A549 treated with AZD2906 at 1 μM for 4 hours (cell line): Measurements from ENCODE around the gene AFP. TPM values are rescaled to one million over a fixed set of nuclear protein-coding genes. Genes with fewer than 3 reads are reported as not detected.

Experiments
- total RNA-seq: library from RNA; stranded (reverse); fragments of 200-300 nt; extraction: Qiagen RNA extraction; gene quantifications from 5 replicates; pipeline ENCODE4 v1.2.3, GENCODE V29; 2022

AFP gene
- total RNA-seq = 1.6 to 5.0 TPM (median 2.0 TPM) in 5 replicates

DNA sequence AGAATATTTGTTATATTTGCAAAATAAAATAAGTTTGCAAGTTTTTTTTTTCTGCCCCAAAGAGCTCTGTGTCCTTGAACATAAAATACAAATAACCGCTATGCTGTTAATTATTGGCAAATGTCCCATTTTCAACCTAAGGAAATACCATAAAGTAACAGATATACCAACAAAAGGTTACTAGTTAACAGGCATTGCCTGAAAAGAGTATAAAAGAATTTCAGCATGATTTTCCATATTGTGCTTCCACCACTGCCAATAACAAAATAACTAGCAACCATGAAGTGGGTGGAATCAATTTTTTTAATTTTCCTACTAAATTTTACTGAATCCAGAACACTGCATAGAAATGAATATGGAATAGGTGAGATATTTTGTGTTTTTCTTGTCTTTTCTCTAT, at the start of gene AFP:
Gene AFP, plus strand, starts transcription at position 238 of the 400 bp plus-strand sequence. Its CDS starts 42 bp downstream, at position 280.

DNA sequence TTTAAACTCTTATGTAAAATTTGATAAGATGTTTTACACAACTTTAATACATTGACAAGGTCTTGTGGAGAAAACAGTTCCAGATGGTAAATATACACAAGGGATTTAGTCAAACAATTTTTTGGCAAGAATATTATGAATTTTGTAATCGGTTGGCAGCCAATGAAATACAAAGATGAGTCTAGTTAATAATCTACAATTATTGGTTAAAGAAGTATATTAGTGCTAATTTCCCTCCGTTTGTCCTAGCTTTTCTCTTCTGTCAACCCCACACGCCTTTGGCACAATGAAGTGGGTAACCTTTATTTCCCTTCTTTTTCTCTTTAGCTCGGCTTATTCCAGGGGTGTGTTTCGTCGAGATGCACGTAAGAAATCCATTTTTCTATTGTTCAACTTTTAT, 32.0 kb upstream of the AFP start, which contains the start of gene ALB:
Gene ALB, plus strand, starts transcription at position 246 of the 400 bp plus-strand sequence. Its CDS starts 41 bp downstream, at position 287.

GRCh38 chr4:73481358-73481757, 45.3 kb downstream of the AFP start, which contains the start of gene AFM:
Gene AFM (plus strand): TSS chr4:73481745. CDS start chr4:73481776, 31 bp downstream.

Other genes starting within 250 kb of the AFP start
- gene ANKRD17, start 177.4 kb upstream of the AFP start, total RNA-seq = 17.1 to 27.0 TPM (median 20.1 TPM) in 5 replicates
- gene ALB, start 31.9 kb upstream of the AFP start, total RNA-seq = 0.16 to 1.7 TPM (median 1.5 TPM) in 3 of 5 replicates, not detected in the others
- not detected in 5 replicates for gene AFM, start 45.5 kb downstream of the AFP start, total RNA-seq
- 0.66 to 0.88 TPM (median 0.76 TPM) in 5 replicates for gene RASSF6, start 184.2 kb downstream of the AFP start, total RNA-seq